Measurements from ENCODE around the gene PNPLA8.
"Not testable (repeated sequence)": the region's sequence is repeated elsewhere in the genome, so short reads cannot be mapped to it uniquely, and the experiment has no call there.

Gene PNPLA8

GRCh38 chr7:108515013-108515412 is 10.9 kb downstream of the PNPLA8 start:
- CTCF ChIA-PET, result no interaction called here
- H3K27ac Mint-ChIP-seq, result no peak overlapping the region
- H3K4me3 Mint-ChIP-seq, result no peak overlapping the region
- H3K27me3 Mint-ChIP-seq, result no peaks in the 10 kb centered on the region
- H3K36me3 Mint-ChIP-seq, result peaks cover 46% of the 10 kb centered on the region
- H3K4me1 Mint-ChIP-seq, result no peaks in the 10 kb centered on the region
- DNase-seq, result no peak
- no peaks in the 10 kb centered on the region for H3K9me3 Mint-ChIP-seq

GRCh38 chr7:108511939-108512338 is 14.0 kb downstream of the PNPLA8 start:
- H3K27ac Mint-ChIP-seq, result no peak overlapping the region
- no peaks in the 10 kb centered on the region for H3K4me1 Mint-ChIP-seq
- no peaks in the 10 kb centered on the region for H3K27me3 Mint-ChIP-seq
- H3K36me3 Mint-ChIP-seq, result peaks cover 23% of the 10 kb centered on the region
- CTCF ChIA-PET, result no interaction called here
- no peak overlapping the region for H3K4me3 Mint-ChIP-seq
- H3K9me3 Mint-ChIP-seq, result no peaks in the 10 kb centered on the region
- DNase-seq, result no peak

- H3K9me3 Mint-ChIP-seq, DNase-seq, CTCF ChIA-PET, H3K27me3 Mint-ChIP-seq, H3K27ac Mint-ChIP-seq, H3K4me3 Mint-ChIP-seq, H3K4me1 Mint-ChIP-seq: not testable (repeated sequence)
- peaks cover 18% of the 10 kb centered on the region for H3K36me3 Mint-ChIP-seq
Measured at GRCh38 chr7:108504576-108504975, 21.4 kb downstream of the PNPLA8 start.

- H3K4me3 Mint-ChIP-seq, result no peak overlapping the region
- no peaks in the 10 kb centered on the region for H3K9me3 Mint-ChIP-seq
- peaks cover 18% of the 10 kb centered on the region for H3K36me3 Mint-ChIP-seq
- H3K4me1 Mint-ChIP-seq, result no peaks in the 10 kb centered on the region
- no peak overlapping the region for H3K27ac Mint-ChIP-seq
- no peaks in the 10 kb centered on the region for H3K27me3 Mint-ChIP-seq
- DNase-seq, result no peak
- CTCF ChIA-PET, result no interaction called here
Measured at GRCh38 chr7:108503112-108504026, 22.6 kb downstream of the PNPLA8 start.

- no peak overlapping the region for H3K27ac Mint-ChIP-seq
- CTCF ChIA-PET, result no interaction called here
Measured at GRCh38 chr7:108499566-108499965, 26.4 kb downstream of the PNPLA8 start.

GRCh38 chr7:108498481-108498880 is 27.5 kb downstream of the PNPLA8 start:
- Mint-ChIP-seq H3K4me3 (no peak overlapping the region), H3K27me3 (no peaks in the 10 kb centered on the region), H3K4me1 (no peaks in the 10 kb centered on the region), H3K36me3 (peaks cover 27% of the 10 kb centered on the region), H3K9me3 (no peaks in the 10 kb centered on the region), H3K27ac (no peak overlapping the region)
- no peak for DNase-seq
- CTCF ChIA-PET, result interaction anchor here (0.7 to 1.3 kb wide), 3 partner anchors 12 to 136 kb away, joined by 3 read pairs; no protein-coding TSS in a partner anchor

More at GRCh38 chr7:108499566-108499965, 26.4 kb downstream of the PNPLA8 start:
- Mint-ChIP-seq H3K27me3 (no peaks in the 10 kb centered on the region), H3K4me1 (no peaks in the 10 kb centered on the region), H3K9me3 (no peaks in the 10 kb centered on the region), H3K4me3 (no peak overlapping the region), H3K36me3 (peaks cover 27% of the 10 kb centered on the region)
- DNase-seq, result no peak

GRCh38 chr7:108497082-108497725 is 28.7 kb downstream of the PNPLA8 start:
- Mint-ChIP-seq H3K27me3 (no peaks in the 10 kb centered on the region), H3K4me1 (no peaks in the 10 kb centered on the region), H3K27ac (no peak overlapping the region), H3K4me3 (no peak overlapping the region), H3K36me3 (peaks cover 26% of the 10 kb centered on the region), H3K9me3 (no peaks in the 10 kb centered on the region)
- peak; percentile 60 for DNase-seq
- CTCF ChIA-PET, result interaction anchor here (0.7 to 2.6 kb wide), 12 partner anchors 10 to 391 kb away, joined by 3 to 16 read pairs (median 5); no protein-coding TSS in a partner anchor

GRCh38 chr7:108492742-108493141 is 33.2 kb downstream of the PNPLA8 start:
- CTCF ChIA-PET, result no interaction called here
- no peaks in the 10 kb centered on the region for H3K4me1 Mint-ChIP-seq
- H3K36me3 Mint-ChIP-seq, result peaks cover 17% of the 10 kb centered on the region
- DNase-seq, result no peak
- H3K4me3 Mint-ChIP-seq, result no peak overlapping the region
- no peaks in the 10 kb centered on the region for H3K27me3 Mint-ChIP-seq
- H3K27ac Mint-ChIP-seq, result no peak overlapping the region
- H3K9me3 Mint-ChIP-seq, result no peaks in the 10 kb centered on the region

GRCh38 chr7:108488768-108489538 is 37.0 kb downstream of the PNPLA8 start:
- H3K4me3 Mint-ChIP-seq, result no peak overlapping the region
- no peaks in the 10 kb centered on the region for H3K4me1 Mint-ChIP-seq
- H3K27ac Mint-ChIP-seq, result no peak overlapping the region
- H3K9me3 Mint-ChIP-seq, result no peaks in the 10 kb centered on the region
- no peaks in the 10 kb centered on the region for H3K27me3 Mint-ChIP-seq
- CTCF ChIA-PET, result no interaction called here
- no peak for DNase-seq
- peaks cover 6% of the 10 kb centered on the region for H3K36me3 Mint-ChIP-seq

GRCh38 chr7:108487646-108488045 is 38.3 kb downstream of the PNPLA8 start:
- Mint-ChIP-seq H3K27ac (no peak overlapping the region), H3K4me1 (no peaks in the 10 kb centered on the region), H3K4me3 (no peak overlapping the region), H3K27me3 (no peaks in the 10 kb centered on the region), H3K36me3 (peaks cover 2% of the 10 kb centered on the region), H3K9me3 (no peaks in the 10 kb centered on the region)
- DNase-seq, result no peak
- CTCF ChIA-PET, result interaction anchor here (1.2 kb wide), 1 partner anchor 23 kb away, joined by 4 read pairs; no protein-coding TSS in a partner anchor

- H3K4me1 Mint-ChIP-seq, result no peaks in the 10 kb centered on the region
- H3K36me3 Mint-ChIP-seq, result peaks cover 2% of the 10 kb centered on the region
- no peaks in the 10 kb centered on the region for H3K9me3 Mint-ChIP-seq
- H3K27me3 Mint-ChIP-seq, result no peaks in the 10 kb centered on the region
- no peak overlapping the region for H3K27ac Mint-ChIP-seq
- H3K4me3 Mint-ChIP-seq, result no peak overlapping the region
- CTCF ChIA-PET, result interaction anchor here (1.0 to 1.2 kb wide), 2 partner anchors 10 to 12 kb away, joined by 3 read pairs; no protein-coding TSS in a partner anchor
- no peak for DNase-seq
Measured at GRCh38 chr7:108486291-108486966, 39.5 kb downstream of the PNPLA8 start.

- Mint-ChIP-seq H3K36me3 (peaks cover 3% of the 10 kb centered on the region), H3K27me3 (no peaks in the 10 kb centered on the region), H3K4me1 (no peaks in the 10 kb centered on the region), H3K4me3 (no peak overlapping the region), H3K9me3 (no peaks in the 10 kb centered on the region), H3K27ac (no peak overlapping the region)
- CTCF ChIA-PET, result interaction anchor here (1.7 kb wide), 1 partner anchor 13 kb away, joined by 6 read pairs; no protein-coding TSS in a partner anchor
- no peak for DNase-seq
Measured at GRCh38 chr7:108484137-108484536, 41.8 kb downstream of the PNPLA8 start.

GRCh38 chr7:108480311-108480710 is 45.6 kb downstream of the PNPLA8 start:
- CTCF ChIA-PET, result interaction anchor here (0.6 kb wide), 1 partner anchor 28 kb away, joined by 3 read pairs; no protein-coding TSS in a partner anchor
- no peaks in the 10 kb centered on the region for H3K27me3 Mint-ChIP-seq
- H3K36me3 Mint-ChIP-seq, result peaks cover 23% of the 10 kb centered on the region
- no peaks in the 10 kb centered on the region for H3K4me1 Mint-ChIP-seq
- no peak overlapping the region for H3K27ac Mint-ChIP-seq
- no peak for DNase-seq
- H3K4me3 Mint-ChIP-seq, result no peak overlapping the region
- H3K9me3 Mint-ChIP-seq, result no peaks in the 10 kb centered on the region

GRCh38 chr7:108479751-108480150 is 46.2 kb downstream of the PNPLA8 start:
- Mint-ChIP-seq H3K9me3 (no peaks in the 10 kb centered on the region), H3K27ac (no peak overlapping the region), H3K27me3 (no peaks in the 10 kb centered on the region), H3K36me3 (peaks cover 21% of the 10 kb centered on the region), H3K4me1 (no peaks in the 10 kb centered on the region), H3K4me3 (no peak overlapping the region)
- CTCF ChIA-PET, result no interaction called here
- no peak for DNase-seq
